Raji (cell line): Measurements from ENCODE around the gene PRRT1.

Source experiments
- POLR2A ChIP-seq: IDR thresholded peaks from 2 replicates; pipeline ENCODE4 v1.6.1; 2011; ENCODE audit warnings: low read depth, low read length, control low read depth; ENCODE audit not compliant: insufficient read depth

Gene PRRT1

GRCh38 chr6:32190054-32190851, 38.5 kb upstream of the PRRT1 start, which contains the start of gene PBX2:
Gene PBX2 (minus strand): TSS chr6:32190202. CDS start chr6:32189915, 287 bp downstream.
- TF ChIP-seq POLR2A, result peak; percentile 70

- no peak for TF ChIP-seq POLR2A
These were observed 38.0 kb upstream of the PRRT1 start for GRCh38 chr6:32189742-32190053.

- no peak for TF ChIP-seq POLR2A
These were observed 37.5 kb upstream of the PRRT1 start for GRCh38 chr6:32189069-32189741.

- TF ChIP-seq POLR2A, result 0 out of 2 replicates have a peak, but pooled peaks have one; percentile 8
These were observed 36.8 kb upstream of the PRRT1 start for GRCh38 chr6:32188381-32189068.

- TF ChIP-seq POLR2A, result no peak
These were observed 35.4 kb upstream of the PRRT1 start for GRCh38 chr6:32187009-32187709.

GRCh38 chr6:32186151-32186840, 34.6 kb upstream of the PRRT1 start:
- TF ChIP-seq POLR2A, result 0 out of 2 replicates have a peak, but pooled peaks have one; percentile 6

GRCh38 chr6:32184084-32184640, 32.4 kb upstream of the PRRT1 start, which contains the start of gene AGER:
Gene AGER (minus strand): TSS chr6:32184253. CDS start chr6:32184222, 31 bp downstream.
- TF ChIP-seq POLR2A, result 0 out of 2 replicates have a peak, but pooled peaks have one; percentile 14

GRCh38 chr6:32183483-32184083, 31.8 kb upstream of the PRRT1 start:
- 0 out of 2 replicates have a peak, but pooled peaks have one; percentile 4 for TF ChIP-seq POLR2A

GRCh38 chr6:32183030-32183429, 31.3 kb upstream of the PRRT1 start:
- TF ChIP-seq POLR2A, result 0 out of 2 replicates have a peak, but pooled peaks have one; percentile 9

GRCh38 chr6:32182555-32182981, 30.8 kb upstream of the PRRT1 start:
- TF ChIP-seq POLR2A, result no peak

- no peak for TF ChIP-seq POLR2A
These were observed 30.3 kb upstream of the PRRT1 start for GRCh38 chr6:32181915-32182529.

- no peak for TF ChIP-seq POLR2A
These were observed 29.5 kb upstream of the PRRT1 start for GRCh38 chr6:32181148-32181702.
